ENCODE data around the gene GRIN3A. TPM values are rescaled to one million over a fixed set of nuclear protein-coding genes. Genes with fewer than 3 reads are reported as not detected.

Gene GRIN3A
- total RNA-seq, 4 donors from 2014 or later = not detected

DNA sequence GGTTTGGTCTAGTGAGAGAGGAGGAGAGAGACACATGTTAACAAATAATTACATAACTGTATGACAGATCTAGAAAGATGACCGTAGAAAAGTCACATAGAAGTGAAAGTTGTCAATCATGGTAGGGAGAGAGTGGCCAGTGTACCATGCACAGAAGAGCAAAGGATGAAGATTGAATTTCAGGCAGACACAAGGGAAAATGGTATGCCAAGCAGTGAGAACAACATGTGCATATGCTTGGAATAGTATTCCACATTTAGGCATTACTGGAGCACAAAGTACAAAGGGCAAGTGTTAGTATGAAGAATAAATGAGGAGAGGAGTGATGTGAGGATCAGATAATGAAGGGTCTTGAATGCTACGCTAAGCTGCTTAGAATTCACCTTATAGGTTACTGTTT lies 20.3 kb downstream of the GRIN3A start:
- no peak for TF ChIP-seq CTCF (IDR thresholded peaks at IDR 0.05)
- DNase-seq (ENCODE audit: low spot score) (no peak), ATAC-seq (ENCODE audit: low FRiP score) (no peak)

GRCh38 chr9:101716629-101717028 lies 21.8 kb downstream of the GRIN3A start:
- ATAC-seq (ENCODE audit: low FRiP score) (no peak), DNase-seq (ENCODE audit: low spot score) (no peak)
- no peak for TF ChIP-seq CTCF (IDR thresholded peaks at IDR 0.05)

GRCh38 chr9:101711330-101711941 lies 27.0 kb downstream of the GRIN3A start:
- no peak for TF ChIP-seq CTCF (IDR thresholded peaks at IDR 0.05)
- DNase-seq (ENCODE audit: low spot score) = no peak

DNA sequence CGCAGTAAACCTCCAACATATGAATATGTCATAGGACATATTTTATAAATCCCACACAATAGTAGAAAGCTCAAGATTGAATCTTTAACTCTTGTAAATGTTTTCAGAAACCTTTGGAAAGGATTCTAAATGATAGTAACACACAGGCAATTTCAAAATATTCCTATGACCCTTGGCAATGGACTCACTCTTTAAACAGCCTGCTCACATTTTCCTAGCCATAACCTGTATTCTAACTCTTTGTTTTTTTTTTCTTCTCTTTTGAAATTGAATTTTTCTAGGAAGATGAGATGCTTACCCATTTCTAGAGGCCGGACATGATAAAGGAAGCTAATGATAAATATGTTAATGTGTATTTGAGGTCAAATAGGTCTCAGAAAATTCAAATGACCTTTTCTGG lies 29.6 kb downstream of the GRIN3A start:
- DNase-seq (ENCODE audit: low spot score) = no peak
- no peak for ATAC-seq (ENCODE audit: low FRiP score)
- no peak for TF ChIP-seq CTCF (IDR thresholded peaks at IDR 0.05)

More at GRCh38 chr9:101711330-101711941, 27.0 kb downstream of the GRIN3A start:
- ATAC-seq (ENCODE audit: low FRiP score) = no peak

- DNase-seq (ENCODE audit: low spot score) = no peak
- TF ChIP-seq CTCF (IDR thresholded peaks at IDR 0.05) = no peak
- ATAC-seq (ENCODE audit: low FRiP score) = no peak
These were observed 30.7 kb downstream of the GRIN3A start for GRCh38 chr9:101707721-101708120.

DNA sequence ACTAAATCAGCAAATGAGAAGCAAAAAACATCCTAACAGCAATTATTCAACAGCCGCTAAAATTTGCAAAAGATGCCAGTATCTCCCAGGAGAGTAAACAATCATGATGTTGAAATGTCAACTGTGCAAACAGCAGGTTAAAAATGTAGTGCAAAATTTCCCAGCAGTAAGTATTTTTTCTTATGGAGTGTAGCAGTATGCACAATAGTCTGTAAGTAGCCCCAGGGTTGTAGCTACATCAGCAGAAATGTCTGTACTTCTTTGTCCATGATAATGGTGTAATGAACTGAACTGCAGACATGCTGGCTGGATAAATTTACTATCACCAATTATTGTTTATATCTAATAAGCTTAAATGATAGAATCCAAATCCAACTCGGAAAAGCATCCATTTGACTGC lies 31.4 kb downstream of the GRIN3A start:
- TF ChIP-seq CTCF (IDR thresholded peaks at IDR 0.05) = no peak
- no peak for ATAC-seq (ENCODE audit: low FRiP score)
- DNase-seq (ENCODE audit: low spot score) = no peak

DNA sequence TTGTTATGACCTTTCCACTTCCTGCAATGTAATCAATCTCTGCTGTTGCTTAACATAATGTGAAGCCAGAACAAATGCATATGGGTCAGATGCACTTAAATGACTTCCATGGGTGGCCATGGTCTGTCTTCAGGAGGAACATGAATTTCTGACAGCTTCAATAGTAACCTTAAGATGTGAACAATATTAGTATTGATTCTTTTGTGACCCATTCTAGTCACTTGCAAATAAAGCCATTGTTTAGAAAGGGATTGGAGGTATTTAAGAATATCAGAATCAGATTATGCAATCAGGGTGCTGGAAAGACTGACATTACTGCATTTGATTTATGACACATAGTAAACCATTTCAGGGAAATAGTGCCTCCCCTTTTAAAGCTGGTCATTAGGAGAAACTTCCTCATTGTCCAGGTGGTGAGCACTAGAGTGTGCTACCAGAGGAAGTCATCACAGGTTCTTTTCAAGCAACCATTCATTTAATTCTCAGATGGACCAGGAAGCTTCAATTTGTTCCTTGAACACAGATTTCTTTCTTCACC lies 32.1 kb downstream of the GRIN3A start:
- TF ChIP-seq CTCF (IDR thresholded peaks at IDR 0.05) = no peak
- DNase-seq (ENCODE audit: low spot score) = no peak
- no peak for ATAC-seq (ENCODE audit: low FRiP score)

Data from omental fat pad (tissue), 4 donors.